Spleen (tissue), 11 donors: ENCODE data around the gene ERMP1. TPM values are rescaled to one million over a fixed set of nuclear protein-coding genes. Genes with fewer than 3 reads are reported as not detected.

Experiments used
- DNase-seq: peaks from one replicate; pipeline ENCODE4 v3.0.0-alpha.2; 2020
- H3K27ac ChIP-seq, 8 donors: fragments of 200-600 bp; sonication (generic) in 7 of 8; 1 replicate in 4 of 8; 2 replicates in 4 of 8; pipeline versions ENCODE4 v1.5.0 to v1.8.0; 2016 to 2021; ENCODE audit warnings: inconsistent platforms in 4 of 8, mild to moderate bottlenecking in 4 of 8, moderate library complexity in 1 of 8
- H3K27me3 ChIP-seq, 7 donors: fragments of 200-600 bp; sonication (generic) in 6 of 7; replicated peaks in 1 of 7; 1 replicate in 4 of 7; 2 replicates in 3 of 7; pipeline versions ENCODE4 v1.5.0 to v1.8.0; 2016 to 2021; ENCODE audit warnings: inconsistent platforms in 3 of 7, mild to moderate bottlenecking in 1 of 7
- H3K36me3 ChIP-seq, 6 donors: fragments of 200-600 bp; sonication (generic) in 5 of 6; 1 replicate in 4 of 6; 2 replicates in 2 of 6; pipeline versions ENCODE4 v1.5.0 to v1.8.0; 2016 to 2021; ENCODE audit warnings: inconsistent platforms in 2 of 6
- H3K4me1 ChIP-seq, 6 donors: fragments of 200-600 bp; sonication (generic) in 5 of 6; 1 replicate in 3 of 6; 2 replicates in 3 of 6; pipeline versions ENCODE4 v1.5.0 to v1.8.0; 2016 to 2021; ENCODE audit warnings: inconsistent platforms in 3 of 6
- H3K4me3 ChIP-seq, 8 donors: fragments of 200-600 bp; sonication (generic) in 7 of 8; 1 replicate in 4 of 8; 2 replicates in 4 of 8; pipeline versions ENCODE4 v1.5.0 to v1.8.0; 2016 to 2021; ENCODE audit warnings: inconsistent platforms in 4 of 8, mild to moderate bottlenecking in 4 of 8, moderate library complexity in 2 of 8
- H3K9me3 ChIP-seq, 8 donors: fragments of 200-600 bp; sonication (generic) in 7 of 8; 1 replicate in 4 of 8; 2 replicates in 4 of 8; pipeline versions ENCODE4 v1.5.0 to v1.8.0; 2016 to 2021; ENCODE audit warnings: inconsistent platforms in 4 of 8
- POLR2A ChIP-seq, 3 donors: fragments of 450-650 bp; IDR thresholded peaks; one replicate each; pipeline ENCODE4 v1.5.1; 2017; ENCODE audit warnings: antibody characterized with exemption in 3 of 3, mild to moderate bottlenecking in 1 of 3
- POLR2AphosphoS5 ChIP-seq, 3 donors: sonication (generic); formaldehyde crosslinking; IDR thresholded peaks; one replicate each; pipeline ENCODE4 v1.5.1; 2017; ENCODE audit warnings: antibody characterized with exemption in 3 of 3
- WGBS, 5 donors: extraction: QIAGEN DNeasy Blood & Tissue Kit in 3 of 5; methylation state at CpG; one replicate each; pipeline versions ENCODE4 v1.1.5 to v1.1.7; 2013 to 2018; 5-methylcytosine and 5-hydroxymethylcytosine counted together
- intact Hi-C: fragments of 100-400 bp; cut with DNase I; formaldehyde crosslinking; loops from one replicate; pipeline ENCODE4 v1.15.0; 2023; ENCODE audit warnings: low total_unique reads
- polyA plus RNA-seq, 3 donors: library from polyadenylated mRNA; stranded (reverse); fragments of 200-250 nt; gene quantifications; one replicate each; pipeline ENCODE4 v1.2.1, GENCODE V29; 2013
- total RNA-seq, 7 donors: library from RNA; depleted of rRNA in 3 of 7; stranded (reverse); fragments of >200 nt in 3 of 7; fragmentation: NEBNext Ultra II Directional in 4 of 7; extraction: Animal tissue kit (Norgen Biotek cat#: 25700) in 4 of 7; gene quantifications; one replicate each; pipeline versions ENCODE4 v1.1.0 to v1.2.1, GENCODE V29; 2016 to 2021
- TF ChIP-seq, protein P1 (sequence below), 11 experiments: fragments of 200-600 bp in 7 of 11; fragments of 450-650 bp in 4 of 11; sonication (generic) in 4 of 11; IDR thresholded peaks in 8 of 11; conservative IDR thresholded peaks in 3 of 11; 1 replicate in 7 of 11; 2 replicates in 4 of 11; pipeline versions ENCODE4 v1.4.0 to v1.8.0; 2016 to 2021; ENCODE audit warnings: antibody characterized with exemption in 11 of 11, inconsistent platforms in 4 of 11, mild to moderate bottlenecking in 1 of 11
- donor health status: healthy with polysubstance abuse.
- donor health status: DM: no; HTN: no; CAD: no; lungs with moderate emphysema.
- donor health status: DM: no; HTN: no; CAD: no.
- donor health status: Bipolar disorder and iron deficiency.
- donor health status: healthy.
- donor health status: DM: no; HTN: no; CAD: no.
- donor health status: DM: yes; HTN: yes; CAD: no.

ERMP1 gene
- total and polyA plus RNA-seq, 10 donors: 1.9 to 15.5 (median 12.8) TPM

DNA sequence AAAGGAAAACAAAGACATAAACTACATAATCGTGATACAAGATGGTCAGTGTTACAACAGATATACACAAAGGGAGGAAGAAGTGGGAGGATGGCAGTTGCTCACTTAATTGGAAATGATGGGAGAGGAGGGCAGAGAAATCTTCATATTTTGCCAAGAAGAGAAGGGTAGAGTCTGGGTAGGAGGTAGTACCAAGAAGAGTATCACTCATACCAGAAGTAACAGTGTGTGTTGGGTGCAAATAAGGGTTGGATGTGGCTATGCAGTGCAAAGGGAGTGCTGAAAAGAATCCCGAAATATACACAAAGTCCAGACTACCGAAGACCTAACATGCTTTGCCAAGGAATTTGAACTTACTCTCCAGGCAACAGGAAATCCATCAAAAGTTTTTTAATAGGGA lies 41.0 kb downstream of the ERMP1 start:
- no peak for TF ChIP-seq POLR2AphosphoS5 (IDR thresholded peaks at IDR 0.05)
- TF ChIP-seq POLR2A (IDR thresholded peaks at IDR 0.05): no peak
- TF ChIP-seq, protein P1, sequence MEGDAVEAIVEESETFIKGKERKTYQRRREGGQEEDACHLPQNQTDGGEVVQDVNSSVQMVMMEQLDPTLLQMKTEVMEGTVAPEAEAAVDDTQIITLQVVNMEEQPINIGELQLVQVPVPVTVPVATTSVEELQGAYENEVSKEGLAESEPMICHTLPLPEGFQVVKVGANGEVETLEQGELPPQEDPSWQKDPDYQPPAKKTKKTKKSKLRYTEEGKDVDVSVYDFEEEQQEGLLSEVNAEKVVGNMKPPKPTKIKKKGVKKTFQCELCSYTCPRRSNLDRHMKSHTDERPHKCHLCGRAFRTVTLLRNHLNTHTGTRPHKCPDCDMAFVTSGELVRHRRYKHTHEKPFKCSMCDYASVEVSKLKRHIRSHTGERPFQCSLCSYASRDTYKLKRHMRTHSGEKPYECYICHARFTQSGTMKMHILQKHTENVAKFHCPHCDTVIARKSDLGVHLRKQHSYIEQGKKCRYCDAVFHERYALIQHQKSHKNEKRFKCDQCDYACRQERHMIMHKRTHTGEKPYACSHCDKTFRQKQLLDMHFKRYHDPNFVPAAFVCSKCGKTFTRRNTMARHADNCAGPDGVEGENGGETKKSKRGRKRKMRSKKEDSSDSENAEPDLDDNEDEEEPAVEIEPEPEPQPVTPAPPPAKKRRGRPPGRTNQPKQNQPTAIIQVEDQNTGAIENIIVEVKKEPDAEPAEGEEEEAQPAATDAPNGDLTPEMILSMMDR (IDR thresholded peaks at IDR 0.05 in 8 of 11, conservative IDR thresholded peaks at IDR 0.05 in 3 of 11): no peak
- Histone ChIP-seq H3K4me1 (peaks cover 0 to 10% (median 0%) of the 10 kb centered on the region in 6 donors), H3K27ac (no peak overlapping the region), H3K27me3 (no peaks in the 10 kb centered on the region), H3K36me3 (peaks cover 2 to 53% (median 5%) of the 10 kb centered on the region in 6 donors), H3K9me3 (no peaks in the 10 kb centered on the region), H3K4me3 (no peak overlapping the region)
- 79 to 93% (median 88%) methylated on average over 3 of the region's 3 CpGs for WGBS, 5 donors
- no peak for DNase-seq
- intact Hi-C loops: no loop called here

DNA sequence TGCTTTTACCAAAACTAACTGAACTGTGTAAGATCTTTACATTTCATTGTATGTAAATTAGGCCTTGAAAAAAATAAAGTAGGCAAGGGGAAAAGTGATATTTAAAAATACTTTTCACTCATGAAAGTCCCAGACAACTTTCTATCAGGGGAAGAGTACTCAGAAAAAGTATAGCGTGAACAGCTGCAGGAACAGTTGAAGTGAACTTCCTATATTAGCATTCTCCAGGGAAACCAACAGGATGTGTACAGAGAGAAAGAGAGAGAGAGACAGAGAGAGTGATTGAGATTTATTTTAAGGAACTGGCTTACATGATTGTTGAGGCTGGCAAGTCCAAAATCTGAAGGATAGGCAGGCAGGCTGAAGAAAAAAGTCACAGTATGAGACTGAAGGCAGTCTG lies 42.0 kb downstream of the ERMP1 start:
- 38 to 52% (median 40%) methylated on average over 1 of the region's 1 CpG for WGBS, 5 donors
- peaks cover 0 to 10% (median 0%) of the 10 kb centered on the region in 6 donors for H3K4me1 ChIP-seq
- H3K36me3 ChIP-seq: peaks cover 2 to 53% (median 13%) of the 10 kb centered on the region in 6 donors
- H3K27me3 ChIP-seq: no peaks in the 10 kb centered on the region
- TF ChIP-seq POLR2A (IDR thresholded peaks at IDR 0.05): no peak
- TF ChIP-seq, protein P1 (IDR thresholded peaks at IDR 0.05 in 8 of 11, conservative IDR thresholded peaks at IDR 0.05 in 3 of 11): no peak
- TF ChIP-seq POLR2AphosphoS5 (IDR thresholded peaks at IDR 0.05): no peak
- H3K9me3 ChIP-seq: no peaks in the 10 kb centered on the region
- H3K4me3 ChIP-seq: no peak overlapping the region
- intact Hi-C loops: no loop called here
- no peak overlapping the region for H3K27ac ChIP-seq
- DNase-seq: no peak

DNA sequence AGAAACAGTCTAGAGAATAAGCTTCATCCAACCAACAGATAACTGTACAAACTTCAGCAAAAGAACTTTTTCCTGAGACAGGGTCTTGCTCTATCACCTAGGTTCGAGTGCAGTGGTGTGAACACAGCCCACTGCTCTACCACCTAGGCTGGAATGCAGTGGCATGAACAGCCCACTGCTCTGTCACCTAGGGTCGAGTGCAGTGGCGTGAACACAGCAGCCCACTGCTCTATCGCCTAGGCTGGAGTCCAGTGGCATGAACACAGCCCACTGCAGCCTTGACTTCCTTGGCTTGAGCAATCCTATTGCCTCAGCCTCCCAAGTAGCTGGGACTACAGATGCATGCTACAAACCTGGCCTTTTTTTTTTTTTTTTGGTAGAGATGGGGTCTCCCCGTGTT lies 43.4 kb downstream of the ERMP1 start:
- peaks cover 0 to 10% (median 0%) of the 10 kb centered on the region in 6 donors for H3K4me1 ChIP-seq
- H3K36me3 ChIP-seq: peaks cover 2 to 58% (median 16%) of the 10 kb centered on the region in 6 donors
- H3K27me3 ChIP-seq: no peaks in the 10 kb centered on the region
- H3K4me3 ChIP-seq: no peak overlapping the region
- DNase-seq: no peak
- peak in 1 of 3 donors; percentile 14 for TF ChIP-seq POLR2AphosphoS5 (IDR thresholded peaks at IDR 0.05)
- TF ChIP-seq, protein P1 (IDR thresholded peaks at IDR 0.05 in 8 of 11, conservative IDR thresholded peaks at IDR 0.05 in 3 of 11): no peak
- intact Hi-C loops: no loop called here
- H3K9me3 ChIP-seq: no peaks in the 10 kb centered on the region
- 80 to 98% (median 86%) methylated on average over 5 of the region's 5 CpGs for WGBS, 5 donors
- no peak overlapping the region for H3K27ac ChIP-seq

DNA sequence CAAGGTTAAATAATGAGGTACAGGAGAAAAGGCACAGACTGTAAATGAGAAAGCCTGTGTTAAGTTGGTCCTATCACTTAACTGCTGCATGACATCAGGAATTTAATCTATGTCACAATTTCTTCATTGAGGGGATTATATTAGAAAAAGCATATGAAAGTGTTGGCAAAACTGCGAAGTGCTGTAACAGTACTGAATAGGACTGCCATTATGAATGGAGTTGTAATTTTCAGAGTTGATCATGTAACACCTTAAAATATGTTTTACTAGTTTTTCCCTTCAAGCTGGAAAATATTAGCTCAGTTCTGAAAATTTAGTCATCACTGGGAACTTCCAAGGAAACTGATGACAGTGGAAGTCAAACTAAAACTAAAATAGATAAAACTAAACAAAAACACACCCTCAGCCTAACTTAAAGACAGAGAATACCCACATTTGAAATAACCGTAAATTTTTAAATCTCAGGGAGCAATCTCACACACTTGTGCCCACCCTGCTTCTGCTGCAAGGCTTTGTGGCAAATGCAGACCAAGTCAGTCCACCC lies 45.1 kb downstream of the ERMP1 start:
- peaks cover 0 to 10% (median 6%) of the 10 kb centered on the region in 8 donors for H3K9me3 ChIP-seq
- intact Hi-C loops: no loop called here
- no peak overlapping the region for H3K27ac ChIP-seq
- peaks cover 4 to 69% (median 16%) of the 10 kb centered on the region in 6 donors for H3K36me3 ChIP-seq
- no peaks in the 10 kb centered on the region for H3K4me1 ChIP-seq
- no peaks in the 10 kb centered on the region for H3K27me3 ChIP-seq
- H3K4me3 ChIP-seq: no peak overlapping the region
- no peak for DNase-seq
- TF ChIP-seq POLR2AphosphoS5 (IDR thresholded peaks at IDR 0.05) (no peak), POLR2A (IDR thresholded peaks at IDR 0.05) (no peak)
- TF ChIP-seq, protein P1 (IDR thresholded peaks at IDR 0.05 in 8 of 11, conservative IDR thresholded peaks at IDR 0.05 in 3 of 11): no peak
- 68 to 96% (median 93%) methylated on average over 2 of the region's 2 CpGs for WGBS, 5 donors
